ENCODE data around the gene ARHGEF33.

ARHGEF33 gene

GRCh38 chr2:39008665-39009064 is 119.0 kb downstream of the ARHGEF33 start:
- TF ChIP-seq CEBPB (IDR thresholded peaks at IDR 0.05), result no peak
- TF ChIP-seq REST (IDR thresholded peaks at IDR 0.05; ENCODE audit: low read depth), result no peak
- TF ChIP-seq EP300 (IDR thresholded peaks at IDR 0.05; ENCODE audit: borderline replicate concordance), result no peak

GRCh38 chr2:39013871-39014270 is 124.2 kb downstream of the ARHGEF33 start:
- TF ChIP-seq RAD21 (IDR thresholded peaks at IDR 0.05; ENCODE audit: low read depth) (no peak), REST (IDR thresholded peaks at IDR 0.05; ENCODE audit: low read depth) (no peak), USF1 (IDR thresholded peaks at IDR 0.05) (no peak), MAX (IDR thresholded peaks at IDR 0.05) (no peak), EP300 (IDR thresholded peaks at IDR 0.05; ENCODE audit: borderline replicate concordance) (no peak), NFIC (IDR thresholded peaks at IDR 0.05) (no peak), CREB1 (IDR thresholded peaks at IDR 0.05; ENCODE audit: low read depth) (no peak), FOXM1 (IDR thresholded peaks at IDR 0.05; ENCODE audit: borderline replicate concordance, low read depth) (no peak), EGR1 (IDR thresholded peaks at IDR 0.05) (no peak), TEAD4 (IDR thresholded peaks at IDR 0.05) (no peak), ZBTB7A (IDR thresholded peaks at IDR 0.05; ENCODE audit: low read depth) (no peak), TCF12 (IDR thresholded peaks at IDR 0.05; ENCODE audit: low read depth) (no peak), YY1 (IDR thresholded peaks at IDR 0.05; ENCODE audit: low read depth) (no peak), TAF1 (IDR thresholded peaks at IDR 0.05; ENCODE audit: low read depth) (no peak), CEBPB (IDR thresholded peaks at IDR 0.05) (no peak)

- TF ChIP-seq EGR1 (IDR thresholded peaks at IDR 0.05), result no peak
- TF ChIP-seq TAF1 (IDR thresholded peaks at IDR 0.05; ENCODE audit: low read depth), result no peak
- TF ChIP-seq YY1 (IDR thresholded peaks at IDR 0.05; ENCODE audit: low read depth), result no peak
- no peak for TF ChIP-seq CREB1 (IDR thresholded peaks at IDR 0.05; ENCODE audit: low read depth)
- no peak for TF ChIP-seq TEAD4 (IDR thresholded peaks at IDR 0.05)
- TF ChIP-seq REST (IDR thresholded peaks at IDR 0.05; ENCODE audit: low read depth), result no peak
- no peak for TF ChIP-seq FOXM1 (IDR thresholded peaks at IDR 0.05; ENCODE audit: borderline replicate concordance, low read depth)
- no peak for TF ChIP-seq MAX (IDR thresholded peaks at IDR 0.05)
- TF ChIP-seq EP300 (IDR thresholded peaks at IDR 0.05; ENCODE audit: borderline replicate concordance), result no peak
- TF ChIP-seq NFIC (IDR thresholded peaks at IDR 0.05), result no peak
- TF ChIP-seq RAD21 (IDR thresholded peaks at IDR 0.05; ENCODE audit: low read depth), result no peak
Measured at GRCh38 chr2:39015424-39015823, 125.7 kb downstream of the ARHGEF33 start.

- TF ChIP-seq USF1 (IDR thresholded peaks at IDR 0.05) (no peak), MAX (IDR thresholded peaks at IDR 0.05) (no peak), EGR1 (IDR thresholded peaks at IDR 0.05) (no peak), ZBTB7A (IDR thresholded peaks at IDR 0.05; ENCODE audit: low read depth) (no peak), TEAD4 (IDR thresholded peaks at IDR 0.05) (no peak), TCF12 (IDR thresholded peaks at IDR 0.05; ENCODE audit: low read depth) (no peak), CREB1 (IDR thresholded peaks at IDR 0.05; ENCODE audit: low read depth) (no peak), NFIC (IDR thresholded peaks at IDR 0.05) (no peak), TAF1 (IDR thresholded peaks at IDR 0.05; ENCODE audit: low read depth) (no peak)
Measured at GRCh38 chr2:39017334-39017733, 127.7 kb downstream of the ARHGEF33 start.

- TF ChIP-seq RAD21 (IDR thresholded peaks at IDR 0.05; ENCODE audit: low read depth), result no peak
- TF ChIP-seq FOXM1 (IDR thresholded peaks at IDR 0.05; ENCODE audit: borderline replicate concordance, low read depth), result no peak
- no peak for TF ChIP-seq TEAD4 (IDR thresholded peaks at IDR 0.05)
- TF ChIP-seq EGR1 (IDR thresholded peaks at IDR 0.05), result no peak
- no peak for TF ChIP-seq USF1 (IDR thresholded peaks at IDR 0.05)
- TF ChIP-seq REST (IDR thresholded peaks at IDR 0.05; ENCODE audit: low read depth), result no peak
- TF ChIP-seq ZBTB7A (IDR thresholded peaks at IDR 0.05; ENCODE audit: low read depth), result no peak
- TF ChIP-seq YY1 (IDR thresholded peaks at IDR 0.05; ENCODE audit: low read depth), result no peak
- no peak for TF ChIP-seq NFIC (IDR thresholded peaks at IDR 0.05)
- TF ChIP-seq CREB1 (IDR thresholded peaks at IDR 0.05; ENCODE audit: low read depth), result no peak
- no peak for TF ChIP-seq MAX (IDR thresholded peaks at IDR 0.05)
- TF ChIP-seq CEBPB (IDR thresholded peaks at IDR 0.05), result no peak
- no peak for TF ChIP-seq EP300 (IDR thresholded peaks at IDR 0.05; ENCODE audit: borderline replicate concordance)
- no peak for TF ChIP-seq TCF12 (IDR thresholded peaks at IDR 0.05; ENCODE audit: low read depth)
- no peak for TF ChIP-seq TAF1 (IDR thresholded peaks at IDR 0.05; ENCODE audit: low read depth)
Measured at GRCh38 chr2:39018638-39019037, 129.0 kb downstream of the ARHGEF33 start.

Data from Ishikawa (cell line).